Activated naive CD4-positive, alpha-beta T cell treated with Interleukin-2 at 50 U/mL for 16 hours (primary cell): ENCODE data around the gene HDAC7.
A peak's percentile ranks its signal among the peaks of the same experiment; 100 is the strongest.

Experiments
- DNase-seq: peaks from one replicate; pipeline ENCODE4 v3.0.0-alpha.2; 2020

Gene HDAC7

GRCh38 chr12:47819896-47820630 lies at the start of gene HDAC7:
Gene HDAC7, minus strand, starts transcription at chr12:47819903. Its CDS starts 118 bp downstream, at chr12:47819785.
- peak; percentile 78 for DNase-seq

- DNase-seq = no peak
Measured at GRCh38 chr12:47868552-47869031, 48.9 kb upstream of the HDAC7 start.

DNA sequence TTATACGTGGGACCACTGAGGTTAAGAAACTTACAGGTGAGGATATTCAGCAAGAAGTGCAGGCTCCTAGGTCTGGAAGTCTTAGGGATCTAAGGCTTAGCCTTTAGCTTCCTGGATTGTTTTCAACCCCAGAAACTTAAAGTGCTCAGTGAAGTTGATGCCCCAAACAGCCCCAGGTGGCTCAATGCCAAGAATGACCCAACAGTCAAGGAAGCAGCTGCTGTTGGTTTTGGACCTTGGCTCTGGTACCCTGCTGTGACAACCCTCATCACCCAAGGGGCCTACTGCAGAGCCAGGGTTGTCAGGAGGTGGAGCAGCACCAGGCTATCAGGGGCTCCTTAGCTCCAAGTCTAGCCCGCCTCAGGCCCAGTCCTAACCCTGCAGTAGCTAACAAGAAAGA lies 48.3 kb upstream of the HDAC7 start:
- DNase-seq = no peak

GRCh38 chr12:47867495-47867941 lies 47.8 kb upstream of the HDAC7 start:
- peak; percentile 33 for DNase-seq

DNA sequence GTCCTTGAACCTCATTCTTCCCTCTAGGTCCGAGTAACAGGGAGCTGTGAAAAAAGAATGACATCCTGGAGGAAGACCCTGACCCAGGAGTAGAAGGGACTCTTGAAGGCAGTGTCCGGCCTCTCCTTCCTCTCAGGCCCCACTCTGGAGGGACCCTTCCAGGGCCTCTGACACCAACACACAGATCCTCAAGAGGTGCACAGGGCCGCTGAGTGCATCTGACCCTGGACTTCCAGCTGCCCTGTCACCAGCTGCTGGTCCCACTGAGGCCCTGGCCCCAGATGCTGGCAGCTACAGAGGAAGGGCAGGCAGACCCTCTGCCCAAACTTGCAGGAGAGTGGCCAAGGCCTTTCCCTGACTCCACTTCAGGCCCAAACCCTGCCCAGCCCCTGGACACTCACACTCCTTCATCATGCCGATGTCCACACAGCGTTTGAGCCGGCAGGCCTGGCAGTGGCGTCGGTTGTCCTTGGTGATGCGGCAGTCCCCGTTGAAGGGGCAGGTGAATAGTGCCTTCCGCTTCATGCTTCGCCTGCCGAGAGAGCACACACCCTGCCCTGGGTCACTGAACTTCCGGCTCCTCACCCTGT lies 45.0 kb upstream of the HDAC7 start:
- DNase-seq = no peak

- no peak for DNase-seq
Measured at GRCh38 chr12:47863985-47864384, 44.3 kb upstream of the HDAC7 start.

DNA sequence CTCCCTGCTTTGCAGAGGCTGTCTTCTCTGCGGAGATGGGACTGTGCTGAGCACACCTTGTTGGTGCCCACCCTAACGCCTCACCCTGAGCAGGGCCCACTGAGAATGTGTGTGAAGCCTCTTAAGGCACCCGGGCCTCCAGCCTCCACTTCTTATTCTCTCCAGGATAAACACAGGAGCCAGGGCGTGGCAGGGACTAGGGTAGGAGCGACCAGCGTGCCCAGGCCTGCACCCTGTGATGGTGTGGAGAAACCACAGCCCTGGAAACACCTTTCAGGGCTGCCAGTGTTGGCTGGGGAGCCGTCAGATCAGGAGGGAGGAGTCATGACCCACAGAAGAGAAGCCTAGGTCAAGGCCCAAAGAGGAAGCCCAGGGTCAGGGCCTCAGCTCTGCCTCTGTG lies 43.8 kb upstream of the HDAC7 start:
- DNase-seq = no peak

DNA sequence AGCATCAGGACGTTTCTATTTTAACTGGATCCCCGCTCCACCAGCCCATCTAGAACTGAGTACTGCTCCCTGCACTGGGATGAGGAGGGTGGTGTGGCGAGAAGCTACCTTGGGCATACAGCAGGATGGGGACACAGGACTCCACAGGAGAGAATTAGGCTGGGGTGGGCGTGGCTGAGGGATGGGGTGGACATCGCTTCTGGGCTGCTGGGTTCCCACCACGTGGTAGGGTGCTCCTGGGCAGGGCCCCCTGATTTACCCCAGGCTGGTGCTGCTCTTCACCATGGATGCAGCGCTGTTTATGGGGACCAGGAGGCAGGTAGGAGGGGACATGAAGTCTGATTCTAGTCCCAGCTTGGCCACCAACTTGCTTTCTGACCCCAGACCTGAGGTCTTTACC lies 43.2 kb upstream of the HDAC7 start:
- DNase-seq = no peak

DNA sequence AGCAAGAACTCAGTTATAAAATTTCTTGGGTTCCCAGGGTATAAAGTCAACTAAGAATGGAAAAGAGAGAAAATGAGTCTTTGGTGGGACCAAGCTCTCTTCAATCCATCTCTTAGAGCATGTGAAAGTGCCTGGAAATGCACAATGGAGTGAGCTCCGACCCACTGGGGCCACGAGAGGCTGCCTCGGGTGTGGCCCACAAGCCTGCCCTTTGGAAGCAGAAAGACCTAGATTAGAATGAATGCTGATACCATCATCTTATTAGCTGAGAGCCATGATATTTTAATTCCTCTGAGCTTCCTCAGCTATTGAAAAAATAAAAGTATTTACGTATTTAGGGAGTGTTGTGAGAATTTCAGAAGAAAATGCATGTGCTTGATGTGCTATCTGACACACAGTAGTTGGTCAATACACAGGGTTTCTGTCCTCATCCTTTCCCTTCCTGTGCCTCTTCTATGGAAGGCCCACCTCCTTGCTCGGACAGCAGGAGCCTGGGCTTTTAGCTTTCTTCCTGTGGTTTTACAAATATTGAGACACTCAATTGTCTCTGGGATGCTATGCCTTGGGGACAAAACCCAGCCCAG lies 42.6 kb upstream of the HDAC7 start:
- DNase-seq = no peak

DNA sequence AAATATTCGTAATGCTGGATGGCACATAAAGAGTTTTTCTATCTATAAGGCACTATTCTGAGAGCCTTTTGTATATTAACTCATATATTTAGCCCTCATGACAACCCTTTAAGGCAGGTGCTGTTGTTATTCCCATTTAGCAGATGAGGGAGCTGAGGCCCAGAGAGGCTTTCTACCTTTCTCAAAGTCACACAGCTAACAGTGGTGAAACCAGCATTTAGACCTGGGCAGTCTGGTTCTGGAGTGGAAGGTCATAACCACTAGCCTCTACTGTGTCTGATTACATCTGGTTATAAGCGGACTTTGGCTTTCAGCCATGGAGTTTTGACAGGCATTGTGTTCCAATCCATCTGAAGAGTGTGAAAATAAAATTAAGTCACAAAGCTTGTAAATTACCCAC lies 41.2 kb upstream of the HDAC7 start:
- no peak for DNase-seq

DNA sequence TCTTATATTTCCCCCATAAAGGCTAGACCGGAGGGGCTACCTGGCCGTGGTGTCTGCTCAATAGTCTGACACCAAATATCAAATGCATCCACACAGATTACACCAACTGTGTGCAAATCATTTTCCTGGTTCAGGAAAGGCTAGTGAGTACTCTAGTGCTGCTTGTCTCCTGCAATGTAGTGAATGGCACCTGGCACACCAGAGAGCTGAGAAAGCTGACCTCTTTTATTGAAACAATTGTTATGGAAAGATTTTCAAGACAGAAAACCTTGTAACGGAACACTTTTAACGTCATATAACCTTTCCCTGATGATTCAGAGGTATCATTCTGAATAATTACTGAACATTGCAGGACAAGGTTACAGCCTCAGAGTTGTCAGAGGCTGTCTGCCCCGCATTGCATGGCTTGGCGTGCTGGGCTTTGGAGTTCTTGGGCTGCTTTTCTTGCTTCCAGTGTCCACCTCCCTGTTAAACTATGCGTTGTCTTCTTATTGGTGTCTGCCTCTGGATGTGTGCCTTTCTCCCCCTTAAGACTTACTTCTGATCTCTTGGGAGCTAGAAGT lies 40.7 kb upstream of the HDAC7 start:
- peak; percentile 50 for DNase-seq

DNA sequence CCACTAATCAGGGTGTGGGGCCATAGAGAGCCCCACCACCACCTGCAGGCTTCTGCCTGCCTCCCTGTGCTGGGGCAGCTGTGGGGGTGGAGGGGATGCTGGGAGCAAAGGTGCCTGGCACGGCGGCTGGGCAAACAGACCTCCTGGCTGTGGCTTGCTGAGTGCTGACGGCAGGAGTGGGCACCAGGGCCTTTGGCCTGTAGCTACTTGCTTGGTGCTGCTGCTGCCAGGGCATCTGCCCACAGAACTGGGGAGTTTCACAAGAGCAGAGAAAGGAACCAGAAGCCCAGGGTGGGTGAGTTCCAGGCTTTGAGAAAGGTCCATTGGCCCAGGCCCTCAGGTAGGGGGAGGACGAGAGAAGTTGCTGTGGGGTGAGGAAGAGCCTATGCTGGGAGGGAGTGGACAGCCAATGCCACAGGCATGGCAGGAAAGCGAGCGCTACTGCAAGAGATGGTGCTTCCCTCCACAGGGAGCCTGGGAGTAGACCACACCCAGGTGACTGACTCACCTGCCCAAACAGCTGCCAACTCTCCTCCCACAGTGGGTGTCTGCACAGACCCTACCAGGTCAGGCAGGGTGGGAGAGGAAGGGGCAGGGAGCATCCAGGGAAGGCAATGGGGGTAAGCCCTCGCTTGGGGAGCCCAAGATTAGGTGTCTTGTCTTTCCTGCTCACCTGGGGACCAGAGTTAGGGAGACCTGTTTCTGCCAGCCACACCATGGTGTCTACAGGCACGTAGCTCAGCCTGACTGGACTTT lies 39.0 kb upstream of the HDAC7 start:
- DNase-seq = no peak

DNA sequence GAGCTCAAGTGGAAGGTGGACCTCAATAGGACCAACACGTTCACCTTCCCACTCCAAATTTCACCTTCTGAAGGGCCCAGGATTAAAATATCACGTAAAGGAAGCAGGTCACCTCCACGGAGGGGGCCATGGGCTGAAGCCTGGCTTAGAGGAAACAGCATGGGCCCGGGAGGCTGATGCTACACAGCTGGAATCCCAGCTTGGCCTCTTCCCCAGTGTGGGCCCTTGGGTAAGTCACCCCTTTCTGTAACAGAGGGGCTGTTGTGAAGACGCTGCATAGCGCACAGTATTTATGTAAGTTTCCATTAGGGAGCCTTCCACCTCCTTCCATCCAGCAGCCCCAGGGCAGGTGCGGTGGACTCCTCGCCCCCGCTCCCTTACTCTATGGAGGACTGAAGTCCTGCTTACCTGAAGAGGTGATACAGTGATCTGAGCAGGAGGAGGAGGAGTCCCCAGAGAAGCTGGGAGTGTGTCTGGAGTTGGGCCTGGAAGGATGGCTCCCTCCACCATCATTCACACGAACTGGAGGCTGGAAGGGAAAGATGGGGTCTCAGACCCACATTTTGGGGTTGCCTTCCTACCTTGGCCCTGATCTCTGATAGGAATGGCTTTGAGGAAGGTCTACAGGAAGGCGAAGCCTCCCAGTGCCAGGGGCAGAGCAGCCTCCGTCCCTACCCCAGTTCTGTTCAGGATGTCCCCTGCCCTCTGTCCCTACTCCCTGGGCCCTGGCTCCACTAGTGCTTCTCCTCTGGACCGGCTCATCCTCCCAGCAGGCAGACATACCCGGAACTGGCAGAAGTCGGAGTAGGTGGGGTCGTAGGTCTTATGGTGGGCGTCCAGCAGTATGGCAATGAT lies 37.2 kb upstream of the HDAC7 start:
- DNase-seq = no peak

- DNase-seq = no peak
Measured at GRCh38 chr12:47856094-47856493, 36.4 kb upstream of the HDAC7 start.

GRCh38 chr12:47855502-47855901 lies 35.8 kb upstream of the HDAC7 start:
- DNase-seq = no peak

GRCh38 chr12:47854531-47854930 lies 34.8 kb upstream of the HDAC7 start:
- DNase-seq = no peak

DNA sequence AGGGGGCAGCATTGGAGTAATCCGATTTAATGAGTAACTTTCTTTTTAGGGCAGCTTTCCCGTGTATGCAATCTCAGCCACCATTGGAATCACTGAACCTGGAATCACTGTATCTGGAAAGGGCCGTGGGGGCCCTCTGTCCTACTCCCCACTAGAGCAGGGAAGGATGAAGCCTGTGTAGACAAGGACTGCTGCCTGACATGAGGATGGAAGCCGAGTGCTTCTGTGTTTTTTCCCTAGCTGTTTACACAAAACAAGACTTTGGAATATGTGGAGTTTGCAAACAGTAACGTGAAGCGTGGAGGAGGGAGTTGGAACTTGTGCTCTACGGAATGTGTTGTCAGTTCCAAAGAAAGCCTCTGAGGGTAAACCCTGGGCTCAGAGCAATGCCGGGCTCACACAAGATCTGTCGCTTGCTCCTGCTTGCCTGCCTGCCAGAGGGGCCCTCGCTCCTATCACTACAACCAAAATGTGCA lies 32.4 kb upstream of the HDAC7 start:
- DNase-seq = no peak

GRCh38 chr12:47851303-47851952 lies 31.7 kb upstream of the HDAC7 start:
- no peak for DNase-seq

DNA sequence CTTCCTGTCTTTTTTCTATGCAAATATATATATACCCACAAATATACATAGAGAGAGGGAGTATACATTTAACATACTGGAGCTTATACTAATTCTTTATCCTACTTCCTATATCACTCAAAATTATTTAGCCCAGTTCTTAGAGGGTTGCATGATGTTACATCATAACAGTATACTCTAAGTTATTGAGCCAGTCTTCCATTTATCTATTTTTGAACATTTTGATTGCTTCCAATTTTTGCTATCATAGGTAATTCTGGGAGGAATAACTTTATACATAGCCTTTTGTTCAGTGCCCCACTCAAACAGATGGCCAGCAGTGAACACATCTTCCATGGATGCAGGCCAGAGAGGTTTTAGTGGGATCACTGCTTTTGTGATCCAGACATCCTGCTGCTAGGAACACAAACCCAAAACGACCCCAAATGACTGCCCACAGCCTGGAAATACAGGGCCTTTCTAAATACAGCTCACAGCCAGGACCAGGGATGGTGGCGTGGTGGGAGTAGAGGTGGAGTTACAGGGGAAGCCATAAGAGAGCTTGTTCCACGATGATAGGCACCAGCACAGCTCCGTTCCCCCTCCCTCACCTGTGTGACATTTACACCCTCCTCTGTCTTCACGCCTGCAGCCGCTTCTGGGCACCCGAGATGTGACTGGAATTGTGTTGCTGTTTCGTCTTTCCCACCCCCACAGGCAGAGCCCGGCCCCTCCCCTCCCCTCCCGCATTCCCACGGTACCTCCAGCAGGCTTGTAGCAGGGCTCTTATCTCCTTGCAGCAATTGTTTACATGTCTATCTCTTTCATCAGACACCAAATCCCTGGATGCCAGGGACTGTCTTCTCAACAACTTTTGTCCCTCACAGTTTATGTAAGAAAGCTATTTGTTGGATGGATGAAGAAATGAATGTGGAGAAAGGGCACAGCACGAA lies 30.7 kb upstream of the HDAC7 start:
- DNase-seq = no peak

DNA sequence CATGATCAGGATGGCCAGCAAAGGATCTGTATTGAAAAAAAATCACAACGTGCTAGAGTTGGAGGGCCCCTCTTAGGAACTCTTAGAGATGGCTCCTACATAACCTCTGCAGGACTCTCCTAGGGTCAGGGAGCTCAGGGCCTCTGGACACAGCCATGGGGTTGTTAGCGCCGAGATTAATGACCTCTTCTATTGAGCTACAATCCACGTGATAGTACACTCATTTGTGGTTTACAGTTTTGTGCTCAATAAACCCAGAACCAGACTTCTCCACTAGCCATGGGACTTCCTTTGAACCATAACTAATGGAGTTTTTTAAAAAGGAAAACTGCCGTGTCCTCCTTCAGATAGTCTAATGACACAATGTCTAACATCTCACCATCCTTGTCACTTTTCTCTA lies 29.6 kb upstream of the HDAC7 start:
- no peak for DNase-seq
